GM19239 (cell line): ENCODE results near the gene GNG7.
"Not testable (repeated sequence)": the region's sequence is repeated elsewhere in the genome, so short reads cannot be mapped to it uniquely, and the experiment has no call there.

ENCODE experiments used
- DNase-seq: peaks from one replicate; pipeline ENCODE4 v3.0.0; 2011; ENCODE audit warnings: low spot score; ENCODE audit not compliant: insufficient read length
- FAIRE-seq: peaks from 2 replicates; lab custom pipeline; 2011; peaks lifted over from hg19 to GRCh38; lab: Jason Lieb, UNC

GNG7 gene

DNA sequence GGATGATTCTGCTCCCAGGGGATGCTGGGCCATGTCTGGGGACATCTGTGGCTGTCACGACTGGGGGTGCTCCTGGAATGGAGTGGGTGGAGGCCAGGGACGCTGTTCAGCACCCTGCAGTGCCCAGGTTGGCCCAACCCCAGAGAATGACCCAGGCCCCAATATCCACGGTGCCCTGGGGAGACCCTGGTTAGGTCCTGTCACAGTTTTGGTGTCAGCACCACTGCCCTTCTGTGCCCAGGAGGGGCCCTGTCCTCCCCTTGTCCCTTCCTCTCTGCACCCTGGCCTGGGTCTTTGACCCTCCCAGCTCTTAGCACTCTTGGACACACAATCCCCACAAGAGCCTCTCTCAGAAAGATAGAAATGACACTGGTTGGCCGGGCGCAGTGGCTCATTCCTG is 141.3 kb downstream of the GNG7 start:
- DNase-seq (no peak), FAIRE-seq (no peak)

DNA sequence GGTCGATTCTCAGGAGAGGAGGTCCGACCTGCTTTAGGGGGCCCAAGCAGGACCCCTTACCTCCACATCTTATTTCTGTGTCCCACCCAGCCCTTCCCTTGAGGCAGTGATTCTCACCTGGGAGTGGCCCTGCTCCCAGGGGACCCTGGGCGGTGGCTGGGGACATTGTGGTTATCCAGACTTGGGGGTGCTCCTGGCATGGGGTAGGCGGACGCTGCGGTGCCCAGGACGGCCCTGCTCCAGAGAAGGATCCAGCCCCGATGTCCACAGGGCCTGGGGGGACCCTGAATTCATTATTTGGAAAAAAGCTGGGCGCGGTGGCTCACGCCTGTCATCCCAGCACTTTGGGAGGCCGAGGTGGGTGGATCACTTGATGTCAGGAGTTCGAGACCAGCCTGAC is 142.1 kb downstream of the GNG7 start:
- DNase-seq (no peak), FAIRE-seq (no peak)

DNA sequence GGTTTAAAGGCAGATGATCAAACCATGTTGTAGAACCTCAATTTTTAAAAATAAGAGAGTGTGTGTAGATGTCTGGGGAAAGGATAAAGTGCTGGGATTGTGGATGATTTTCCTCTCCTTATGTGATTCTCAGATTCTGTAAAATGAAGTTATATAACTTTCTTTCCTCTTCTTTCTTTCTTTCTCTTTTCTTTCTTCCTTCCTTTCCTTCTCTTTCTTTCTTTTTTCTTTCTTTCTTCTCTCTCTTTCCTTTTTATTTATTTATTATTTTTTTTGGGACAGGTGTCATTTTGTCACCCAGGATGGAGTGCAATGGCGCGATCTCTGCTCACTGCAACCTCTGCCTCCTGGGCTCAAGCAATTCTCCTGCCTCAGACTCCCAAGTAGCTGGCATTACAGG is 144.0 kb downstream of the GNG7 start:
- DNase-seq (no peak), FAIRE-seq (no peak)

DNA sequence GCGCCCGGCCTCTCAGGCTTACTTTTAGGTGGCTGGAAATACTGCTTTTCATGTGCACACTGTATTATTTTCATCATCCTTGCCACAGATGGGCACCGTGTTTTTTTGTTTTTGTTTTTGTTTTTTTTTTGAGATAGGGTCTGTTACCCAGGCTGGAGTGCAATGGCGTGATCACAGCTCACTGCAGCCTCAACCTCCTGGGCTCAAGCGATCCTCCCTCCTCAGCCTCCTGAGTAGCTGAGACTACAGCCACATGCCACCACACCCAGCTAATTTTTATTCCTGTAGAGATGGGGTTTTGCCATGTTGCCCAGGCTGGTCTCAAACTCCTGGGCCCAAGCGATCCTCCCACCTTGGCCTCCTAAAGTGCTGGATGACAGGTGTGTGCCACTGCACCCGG is 144.4 kb downstream of the GNG7 start:
- FAIRE-seq: not testable (repeated sequence)

DNA sequence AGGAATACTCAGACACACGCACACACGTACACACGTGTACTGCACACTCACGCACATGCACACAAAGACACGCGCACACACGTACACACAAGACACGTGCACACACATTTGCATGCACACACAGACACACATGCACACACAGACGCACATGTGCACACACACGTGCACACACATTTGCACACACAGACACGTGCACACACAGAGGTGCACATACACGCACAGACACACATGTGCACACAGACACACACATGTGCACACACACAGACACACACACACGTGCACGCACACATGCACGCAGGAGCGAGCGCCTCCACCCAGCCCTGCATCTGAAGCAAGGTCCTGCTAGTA is 145.4 kb downstream of the GNG7 start:
- DNase-seq: no peak
- no peak for FAIRE-seq

More for the DNA sequence above, 144.4 kb downstream of the GNG7 start:
- not testable (repeated sequence) for DNase-seq

DNA sequence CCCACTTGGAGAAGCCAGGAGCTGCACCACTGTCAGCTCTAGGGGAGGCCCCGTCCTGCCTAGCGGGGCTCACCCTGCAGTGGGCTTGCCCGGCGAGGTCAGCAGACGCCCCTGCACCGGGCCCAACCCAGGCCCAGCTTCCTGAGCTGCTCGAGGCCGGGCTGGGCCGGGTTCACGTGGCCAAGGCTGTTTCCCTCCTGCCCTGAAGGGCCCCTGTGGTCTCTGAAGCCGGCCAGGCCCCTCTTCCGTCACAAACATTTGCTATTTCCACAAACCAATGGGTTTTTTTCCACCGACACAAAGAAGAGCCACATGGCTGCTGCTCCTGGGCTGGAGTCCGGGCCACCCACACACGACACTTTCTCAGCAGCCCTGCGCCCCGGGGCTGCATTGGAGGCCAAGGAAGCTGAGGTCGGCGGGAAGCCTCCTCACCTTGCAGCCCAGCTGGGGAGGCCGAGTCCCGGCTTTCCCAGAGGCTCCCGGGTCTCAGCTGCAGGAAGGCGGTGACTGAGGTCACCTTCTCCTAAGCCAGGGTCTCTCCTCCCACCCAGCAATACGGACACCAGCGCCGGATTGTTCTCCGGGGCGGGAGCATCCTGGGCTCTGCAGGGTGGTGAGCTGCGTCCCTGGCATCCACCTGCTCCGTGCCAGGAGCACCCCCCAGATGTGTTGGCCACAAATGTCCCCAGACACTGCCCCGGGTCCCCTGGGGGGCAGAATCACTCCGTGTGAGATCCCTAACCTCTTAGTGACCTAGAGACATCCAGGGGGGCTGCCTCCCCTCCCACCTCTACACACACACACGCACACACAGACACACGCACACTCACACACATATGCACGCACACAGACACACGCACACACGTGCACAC is 146.0 kb downstream of the GNG7 start:
- DNase-seq: no peak
- no peak for FAIRE-seq

DNA sequence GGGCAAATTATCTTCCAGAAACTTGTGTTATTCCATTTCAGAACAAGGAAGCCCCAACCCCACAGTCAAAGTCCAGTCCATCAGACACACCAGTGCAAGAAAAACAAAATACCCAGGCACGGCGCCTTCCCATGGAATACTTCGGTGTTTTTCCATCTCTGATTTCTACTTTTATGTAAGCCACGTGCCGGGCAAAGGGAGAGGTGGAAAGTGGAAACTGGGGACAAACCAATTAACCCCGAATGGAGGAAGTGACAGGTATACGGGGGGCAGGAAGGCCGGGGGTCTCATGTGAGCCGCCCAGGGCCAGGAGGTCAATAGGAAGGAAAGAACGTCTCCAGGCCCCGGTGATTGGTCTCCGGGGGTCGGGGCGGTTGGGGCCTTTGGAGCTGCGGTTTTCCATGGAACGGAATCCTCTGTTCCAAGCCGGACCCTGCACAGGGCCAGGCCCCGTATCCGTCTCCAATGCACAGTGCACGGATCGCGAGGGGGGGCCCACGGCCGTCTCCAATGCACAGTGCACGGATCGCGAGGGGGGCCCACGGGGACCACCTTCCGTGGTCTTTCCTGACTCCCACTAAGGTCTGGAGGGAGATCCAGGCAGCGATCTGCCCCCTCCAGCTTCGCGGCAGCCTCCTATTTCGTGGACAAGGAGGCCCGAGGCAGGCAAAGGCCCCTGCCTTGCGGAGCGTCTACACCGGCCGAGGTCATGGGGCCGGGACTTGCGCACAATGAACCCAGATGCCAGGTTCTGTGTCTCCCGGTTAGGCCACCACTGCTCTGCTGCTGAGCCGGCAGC is 146.9 kb downstream of the GNG7 start:
- DNase-seq (no peak), FAIRE-seq (no peak)

DNA sequence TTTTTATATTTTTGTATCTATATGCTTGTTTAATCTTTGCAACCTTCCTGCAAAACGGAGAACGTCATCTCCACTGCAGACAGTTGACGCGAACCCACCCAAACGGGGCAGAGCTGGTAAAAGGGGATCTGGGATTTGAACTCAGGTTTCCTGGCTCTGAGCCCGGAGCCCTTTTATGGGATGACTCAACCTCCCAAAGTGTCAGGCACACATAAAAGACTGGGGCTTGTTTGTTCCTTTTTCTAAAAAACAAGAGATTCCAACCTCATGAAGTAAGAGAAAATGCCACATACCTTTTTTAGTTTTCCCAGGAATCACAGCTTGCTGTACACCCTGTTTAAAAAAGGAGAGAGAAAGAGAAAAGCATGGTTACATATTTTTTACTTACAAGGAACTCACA is 147.6 kb downstream of the GNG7 start:
- FAIRE-seq: no peak

DNA sequence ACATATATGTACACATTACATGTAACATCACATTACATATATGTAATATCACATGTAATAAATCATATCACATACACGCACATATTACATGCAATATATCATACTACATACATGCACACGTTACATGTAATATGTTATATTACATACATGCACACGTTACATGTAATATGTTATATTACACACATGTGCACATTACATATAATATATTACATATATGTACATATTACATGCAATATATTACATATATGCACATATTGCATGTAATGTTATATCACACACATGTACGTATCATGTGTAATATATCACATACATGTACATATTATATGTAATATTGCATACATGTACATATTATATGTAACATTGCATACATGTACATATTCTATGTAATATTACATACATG is 149.0 kb downstream of the GNG7 start:
- FAIRE-seq: no peak
- no peak for DNase-seq

More for the DNA sequence above, 147.6 kb downstream of the GNG7 start:
- DNase-seq: no peak

DNA sequence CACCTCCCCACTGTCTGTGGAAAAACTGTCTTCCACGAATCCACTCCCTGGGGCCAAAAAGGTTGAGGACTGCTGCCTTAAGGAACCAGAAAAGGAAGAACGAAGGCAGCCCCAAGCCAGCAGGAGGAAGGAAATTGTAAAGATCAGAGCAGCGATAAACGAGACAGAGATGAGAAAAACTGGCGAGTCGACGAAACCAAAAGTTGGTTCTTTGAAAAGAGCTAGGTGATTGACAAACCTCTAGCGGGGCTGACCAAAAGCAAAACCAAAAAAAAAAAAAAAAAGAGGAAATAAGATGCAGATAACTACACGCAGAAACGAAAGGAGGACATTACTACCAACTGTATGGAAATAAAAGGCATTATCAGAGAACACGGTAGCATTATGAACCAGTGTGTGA is 149.6 kb downstream of the GNG7 start:
- peak; percentile 85 for DNase-seq
- peak; percentile 92 for FAIRE-seq

DNA sequence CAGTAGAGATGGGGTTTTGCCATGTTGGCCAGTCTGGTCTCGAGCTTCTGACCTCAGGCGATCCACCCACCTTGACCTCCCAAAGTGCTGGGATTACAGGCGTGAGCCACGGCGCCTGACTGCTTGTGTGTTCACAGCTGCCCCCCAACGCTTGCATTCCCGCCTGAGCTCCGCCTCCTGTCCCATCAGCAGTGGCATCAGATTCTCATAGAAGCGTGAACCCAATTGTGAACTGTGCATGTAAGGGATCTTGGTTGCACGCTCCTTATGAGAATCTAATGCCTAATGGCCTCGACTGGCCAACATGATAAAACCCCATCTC is 150.7 kb downstream of the GNG7 start:
- no peak for FAIRE-seq
- DNase-seq: no peak

DNA sequence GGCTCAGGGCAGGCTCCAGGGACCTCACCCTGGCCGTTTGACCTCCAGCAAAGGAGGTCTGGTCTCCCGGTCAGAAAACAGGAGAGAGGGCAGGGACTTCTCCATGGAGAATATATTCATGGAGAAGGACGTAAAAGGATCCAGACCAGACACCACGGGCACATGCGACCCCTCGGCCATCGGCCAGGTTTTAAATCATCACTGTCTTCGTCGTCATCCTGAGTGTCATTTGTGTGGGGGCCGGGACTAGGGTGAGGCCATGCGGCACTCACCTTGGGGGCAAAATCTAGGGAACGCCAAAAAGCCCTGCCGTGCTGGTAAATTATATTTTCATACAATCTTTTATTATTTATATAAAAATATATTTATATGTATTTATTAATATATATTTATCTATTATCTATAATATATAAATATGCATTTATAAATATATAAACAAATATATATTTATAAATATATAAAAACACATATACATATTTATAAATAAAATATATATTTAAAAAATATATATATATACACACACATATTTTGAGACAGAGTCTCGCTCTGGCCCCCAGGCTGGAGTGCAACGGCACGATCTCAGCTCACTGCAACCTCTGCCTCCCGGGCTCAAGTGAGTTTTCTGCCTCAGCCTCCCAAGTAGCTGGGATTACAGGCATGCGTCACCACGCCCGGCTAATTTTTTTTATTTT is 151.2 kb downstream of the GNG7 start:
- FAIRE-seq (no peak), DNase-seq (no peak)

DNA sequence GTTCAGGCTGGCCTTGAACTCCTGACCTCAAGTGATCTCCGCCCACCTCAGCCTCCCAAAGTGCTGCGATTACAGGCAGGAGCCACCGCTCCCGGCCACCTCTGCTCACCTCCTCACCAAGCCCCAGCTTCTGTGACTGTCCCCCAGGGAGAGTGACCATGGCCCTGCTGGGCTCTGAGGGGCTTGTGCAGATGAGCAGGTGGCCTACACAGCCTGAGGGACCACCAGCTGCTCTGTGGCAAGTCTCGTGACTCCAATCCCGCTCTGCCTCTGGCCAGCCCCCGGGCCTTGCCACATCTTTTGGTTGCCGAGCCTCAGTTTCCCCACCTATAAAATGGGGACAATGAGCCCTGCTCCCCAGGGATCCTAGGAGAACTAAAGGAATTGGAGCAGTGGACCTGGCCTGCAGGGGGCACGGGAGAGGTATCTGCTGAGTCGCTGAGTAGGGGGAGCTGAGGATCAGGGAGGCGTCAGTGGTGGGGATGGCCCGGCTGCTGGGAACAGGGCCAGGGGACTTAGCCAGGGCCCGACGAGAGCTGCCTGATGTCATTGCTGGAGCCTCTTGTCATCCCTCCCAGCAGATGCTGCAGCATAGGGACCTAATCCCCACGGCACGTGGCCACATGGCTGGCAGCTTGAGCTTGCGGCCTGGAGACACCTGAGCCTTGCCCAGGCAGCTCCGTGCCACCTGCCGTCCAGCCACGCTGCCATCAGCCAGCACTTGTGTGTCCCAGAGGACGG is 151.9 kb downstream of the GNG7 start:
- DNase-seq: no peak

DNA sequence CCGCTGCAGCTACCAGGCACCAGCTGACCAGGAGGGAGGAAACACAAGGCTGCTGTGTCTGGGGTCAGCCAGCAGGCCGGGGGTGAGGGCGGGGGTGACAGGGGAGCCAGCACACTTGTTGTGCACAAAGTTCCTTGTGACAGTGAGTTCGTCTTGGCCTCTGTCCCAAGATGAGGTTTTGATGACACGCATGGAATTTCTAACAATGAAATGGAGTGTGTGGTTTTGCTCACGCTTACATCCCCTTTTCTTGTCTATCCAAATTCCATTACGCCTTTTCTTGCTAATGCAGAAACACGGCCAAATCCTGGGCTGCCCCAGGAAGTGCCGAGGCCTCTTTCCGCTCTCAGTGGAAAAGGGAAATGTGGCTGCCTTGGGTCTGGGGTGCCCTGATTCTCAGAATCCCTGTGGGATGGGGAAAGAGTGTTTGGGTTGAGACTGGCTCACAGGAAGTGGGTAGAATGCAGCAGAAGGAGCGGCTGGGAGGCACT is 152.7 kb downstream of the GNG7 start:
- DNase-seq (no peak), FAIRE-seq (no peak)

More for the DNA sequence above, 151.9 kb downstream of the GNG7 start:
- FAIRE-seq: no peak

DNA sequence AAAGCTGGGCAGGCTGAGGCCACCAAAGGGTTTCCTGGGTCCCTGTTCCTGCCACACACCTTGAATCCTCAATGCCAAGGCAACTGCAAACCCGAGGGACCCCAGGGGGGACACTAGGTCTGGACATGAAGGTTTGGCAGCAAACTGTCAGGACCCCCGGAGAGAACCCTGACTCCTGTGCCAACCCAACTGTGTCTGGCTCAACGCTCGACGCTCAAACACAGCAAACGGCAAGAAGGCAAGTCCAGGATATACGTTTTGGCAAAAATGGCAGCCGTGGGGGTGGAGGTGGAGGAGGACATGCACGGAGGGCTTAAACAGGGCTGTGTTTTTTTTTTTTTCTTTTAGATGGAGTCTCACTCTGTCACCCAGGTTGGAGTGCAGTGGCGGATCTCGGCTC is 153.5 kb downstream of the GNG7 start:
- no peak for FAIRE-seq
- DNase-seq: no peak

DNA sequence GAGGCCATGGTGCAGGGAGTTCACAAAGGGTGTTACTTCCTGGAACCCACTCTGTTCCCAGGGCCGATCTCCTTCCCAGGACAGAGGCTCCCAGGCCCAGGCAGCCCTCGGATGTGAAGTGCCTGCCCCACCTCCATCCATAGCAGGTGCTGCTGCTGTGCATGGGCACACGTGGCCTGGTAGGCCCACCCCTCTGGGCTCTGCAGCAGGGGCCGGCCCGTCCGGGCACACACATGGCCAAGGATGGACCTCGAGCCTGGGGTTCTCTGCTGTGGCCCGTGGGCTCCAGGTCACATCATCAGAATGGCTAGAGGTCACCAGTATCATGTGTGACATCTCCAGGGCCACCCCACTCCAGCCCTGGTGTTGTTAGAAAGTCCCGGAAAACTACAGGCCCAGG is 154.8 kb downstream of the GNG7 start:
- FAIRE-seq (no peak), DNase-seq (no peak)

DNA sequence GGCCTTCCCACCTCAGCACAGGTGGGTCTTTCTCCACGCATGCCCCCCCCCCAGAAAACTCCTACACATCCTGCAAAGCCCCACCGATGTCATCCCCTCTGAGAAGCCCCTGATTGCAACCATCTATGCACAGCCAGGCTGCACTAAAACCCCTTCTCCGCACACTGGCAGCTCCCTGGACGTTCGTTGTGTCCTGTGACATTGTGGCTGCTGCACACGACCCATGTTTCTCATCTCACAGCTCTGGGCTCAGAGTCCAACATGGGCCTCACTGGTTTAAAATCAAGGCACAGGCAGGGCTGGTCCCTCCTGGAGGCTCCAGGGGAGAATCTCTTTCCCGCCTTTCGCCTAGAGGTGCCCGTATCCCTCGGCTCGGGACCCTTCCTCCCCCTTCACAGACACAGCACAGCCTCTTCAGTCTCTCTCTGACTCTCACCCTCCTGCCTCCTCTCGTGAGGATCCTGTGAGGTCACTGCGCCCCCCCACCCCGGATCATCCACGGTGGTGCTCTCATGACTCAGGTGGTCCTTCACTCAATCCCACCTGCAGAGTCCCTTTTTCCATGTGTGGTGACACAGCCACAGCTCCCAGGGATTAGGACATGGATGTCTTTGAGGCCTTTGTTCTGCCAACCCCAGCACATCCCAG is 155.3 kb downstream of the GNG7 start:
- FAIRE-seq: no peak
- no peak for DNase-seq

DNA sequence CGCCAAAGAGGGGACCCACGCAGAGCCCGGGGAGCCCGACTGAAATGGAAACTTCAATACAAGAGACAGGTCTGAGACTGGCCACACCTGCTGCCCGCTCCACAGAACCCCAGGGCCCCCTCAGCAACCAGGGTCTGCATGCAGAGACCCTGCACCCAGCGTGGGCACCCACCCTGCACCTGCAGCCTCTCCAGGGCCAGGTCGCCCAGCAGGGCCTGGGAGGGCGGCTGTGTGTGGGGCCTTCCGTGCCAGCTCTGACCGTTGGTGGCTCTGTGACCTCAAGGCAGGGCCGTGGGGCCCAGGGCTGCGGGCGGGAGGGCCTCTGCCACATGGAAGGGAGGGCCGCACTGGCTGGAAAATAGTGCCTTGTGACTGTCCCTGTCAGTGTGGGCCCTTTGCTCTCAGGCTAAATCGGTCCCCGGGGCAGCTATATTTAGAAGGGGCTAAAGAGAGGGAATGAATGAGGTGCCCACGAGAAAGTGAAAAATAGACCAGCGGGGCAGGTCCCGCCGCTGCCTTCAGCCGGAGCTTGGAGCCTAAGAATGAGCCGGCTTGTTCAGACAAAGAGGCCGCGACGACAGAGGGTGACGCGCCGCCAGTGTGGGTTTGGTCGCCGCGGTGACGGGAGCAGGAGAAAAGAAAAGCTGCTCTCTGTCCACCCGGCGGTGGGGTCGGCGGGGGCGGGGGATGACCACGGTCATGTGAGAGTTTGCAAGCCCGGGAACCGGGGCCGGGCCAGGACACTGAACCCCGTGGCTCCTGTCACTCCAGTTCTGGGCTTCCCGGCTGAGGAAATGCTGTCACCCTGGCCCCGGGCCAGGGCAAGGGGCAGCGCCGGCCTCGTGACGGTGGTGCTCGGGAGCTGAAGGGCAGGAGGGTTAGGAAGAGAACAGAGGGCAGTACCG is 156.1 kb downstream of the GNG7 start:
- FAIRE-seq: no peak
- DNase-seq: no peak
